BLaER1 treated with 17β-estradiol and CSF1 and Interleukin-3, amounts not matched to agents 10 nM and 100 nM (cell line): ENCODE measurements around the gene MYOD1.

Experiments
- H3K27ac ChIP-seq, 11 experiments: shearing (Covaris generic); formaldehyde crosslinking; 2 replicates each; pipeline ENCODE4 v1.8.1; 2022
- H3K27me3 ChIP-seq, 11 experiments: shearing (Covaris generic); formaldehyde crosslinking; 2 replicates each; pipeline ENCODE4 v1.8.1; 2022
- H3K36me3 ChIP-seq, 11 experiments: shearing (Covaris generic); formaldehyde crosslinking; 2 replicates each; pipeline ENCODE4 v1.8.1; 2022
- H3K4me1 ChIP-seq, 10 experiments: shearing (Covaris generic); formaldehyde crosslinking; 2 replicates each; pipeline ENCODE4 v1.8.1; 2022
- H3K4me2 ChIP-seq, 11 experiments: shearing (Covaris generic); formaldehyde crosslinking; 2 replicates each; pipeline ENCODE4 v1.8.1; 2022
- H3K4me3 ChIP-seq, 10 experiments: shearing (Covaris generic); formaldehyde crosslinking; 2 replicates each; pipeline ENCODE4 v1.8.1; 2022
- H3K9ac ChIP-seq, 11 experiments: shearing (Covaris generic); formaldehyde crosslinking; 2 replicates each; pipeline ENCODE4 v1.8.1; 2022
- H3K9me3 ChIP-seq, 11 experiments: shearing (Covaris generic); formaldehyde crosslinking; replicated peaks in 1 of 11; 2 replicates each; pipeline ENCODE4 v1.8.1; 2022
- H4K20me1 ChIP-seq, 11 experiments: shearing (Covaris generic); formaldehyde crosslinking; 2 replicates each; pipeline ENCODE4 v1.8.1; 2022
- Cebpa-rat ChIP-seq, 11 experiments: shearing (Covaris generic); IDR thresholded peaks; 2 replicates each; pipeline ENCODE4 v1.8.1; 2022

The MYOD1 gene

DNA sequence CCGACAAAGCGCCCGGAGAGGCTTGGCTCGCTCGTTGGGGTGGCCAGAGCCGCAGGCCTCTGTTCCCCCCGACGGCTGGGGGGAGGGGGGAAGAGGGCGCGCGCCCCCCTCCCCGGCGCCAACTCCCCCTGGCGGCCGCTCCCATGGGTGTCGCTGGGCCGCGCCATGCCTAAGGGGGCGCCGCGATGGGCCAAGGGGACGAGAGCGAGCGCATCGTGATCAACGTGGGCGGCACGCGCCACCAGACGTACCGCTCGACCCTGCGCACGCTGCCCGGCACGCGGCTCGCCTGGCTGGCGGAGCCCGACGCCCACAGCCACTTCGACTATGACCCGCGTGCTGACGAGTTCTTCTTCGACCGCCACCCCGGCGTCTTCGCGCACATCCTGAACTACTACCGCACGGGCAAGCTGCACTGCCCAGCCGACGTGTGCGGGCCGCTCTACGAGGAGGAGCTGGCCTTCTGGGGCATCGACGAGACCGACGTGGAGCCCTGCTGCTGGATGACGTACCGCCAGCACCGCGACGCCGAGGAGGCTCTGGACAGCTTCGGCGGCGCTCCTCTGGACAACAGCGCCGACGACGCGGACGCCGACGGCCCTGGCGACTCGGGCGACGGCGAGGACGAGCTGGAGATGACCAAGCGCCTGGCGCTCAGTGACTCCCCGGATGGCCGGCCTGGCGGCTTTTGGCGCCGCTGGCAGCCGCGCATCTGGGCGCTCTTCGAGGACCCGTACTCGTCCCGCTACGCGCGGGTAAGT, 16.6 kb downstream of the MYOD1 start:
- H3K27me3 ChIP-seq: peaks cover 0 to 34% (median 16%) of the 10 kb centered on the region in 11 experiments; a peak in 17 of 22 replicates
- no peak for TF ChIP-seq Cebpa-rat (IDR thresholded peaks at IDR 0.05)
- no peak overlapping the region for H3K27ac ChIP-seq
- H3K4me3 ChIP-seq: no peak overlapping the region; a peak in 2 of 20 replicates
- H3K9me3 ChIP-seq: peaks cover 0 to 8% (median 0%) of the 10 kb centered on the region in 11 experiments; a peak in 3 of 22 replicates
- no peak overlapping the region for H3K9ac ChIP-seq
- peaks cover 0 to 65% (median 15%) of the 10 kb centered on the region in 11 experiments; a peak in 15 of 22 replicates for H4K20me1 ChIP-seq
- H3K4me1 ChIP-seq: peaks cover 13 to 44% (median 33%) of the 10 kb centered on the region in 10 experiments; a peak in 19 of 20 replicates
- H3K36me3 ChIP-seq: no peaks in the 10 kb centered on the region
- peak overlapping the region in 9 of 11 experiments; percentile 20 to 98 (median 91); a peak in 14 of 22 replicates for H3K4me2 ChIP-seq

GRCh38 chr11:17736579-17736893, 17.2 kb downstream of the MYOD1 start:
- peaks cover 0 to 67% (median 15%) of the 10 kb centered on the region in 11 experiments; a peak in 15 of 22 replicates for H4K20me1 ChIP-seq
- H3K4me2 ChIP-seq: peak overlapping the region in 8 of 11 experiments; percentile 50 to 97 (median 90); a peak in 15 of 22 replicates
- H3K4me1 ChIP-seq: peaks cover 13 to 44% (median 33%) of the 10 kb centered on the region in 10 experiments; a peak in 19 of 20 replicates
- peaks cover 0 to 8% (median 0%) of the 10 kb centered on the region in 11 experiments; a peak in 3 of 22 replicates for H3K9me3 ChIP-seq
- no peak overlapping the region for H3K9ac ChIP-seq
- H3K27ac ChIP-seq: no peak overlapping the region
- no peak for TF ChIP-seq Cebpa-rat (IDR thresholded peaks at IDR 0.05)
- H3K27me3 ChIP-seq: peaks cover 0 to 34% (median 16%) of the 10 kb centered on the region in 11 experiments; a peak in 17 of 22 replicates
- no peaks in the 10 kb centered on the region for H3K36me3 ChIP-seq
- no peak overlapping the region for H3K4me3 ChIP-seq

- peaks cover 0 to 34% (median 16%) of the 10 kb centered on the region in 11 experiments; a peak in 17 of 22 replicates for H3K27me3 ChIP-seq
These were observed 17.8 kb downstream of the MYOD1 start for GRCh38 chr11:17736930-17737817.

GRCh38 chr11:17738151-17738973, 19.0 kb downstream of the MYOD1 start:
- no peak overlapping the region for H3K27ac ChIP-seq
- H3K4me2 ChIP-seq: peak overlapping the region in 9 of 11 experiments; percentile 45 to 97 (median 80); a peak in 19 of 22 replicates
- H3K36me3 ChIP-seq: no peaks in the 10 kb centered on the region
- no peak overlapping the region for H3K4me3 ChIP-seq
- H3K27me3 ChIP-seq: peaks cover 0 to 30% (median 16%) of the 10 kb centered on the region in 11 experiments; a peak in 17 of 22 replicates
- peaks cover 13 to 44% (median 33%) of the 10 kb centered on the region in 10 experiments; a peak in 19 of 20 replicates for H3K4me1 ChIP-seq
- 0 out of 22 replicates have a peak overlapping the region, but pooled peaks of 2 of the 11 experiments have one; percentile 24 to 33 for H3K9ac ChIP-seq
- no peak for TF ChIP-seq Cebpa-rat (IDR thresholded peaks at IDR 0.05)
- peaks cover 0 to 61% (median 15%) of the 10 kb centered on the region in 11 experiments; a peak in 15 of 22 replicates for H4K20me1 ChIP-seq
- H3K9me3 ChIP-seq: peaks cover 0 to 8% (median 0%) of the 10 kb centered on the region in 11 experiments; a peak in 3 of 22 replicates

More at GRCh38 chr11:17736930-17737817, 17.8 kb downstream of the MYOD1 start:
- H3K4me3 ChIP-seq: no peak overlapping the region
- peaks cover 13 to 44% (median 33%) of the 10 kb centered on the region in 10 experiments; a peak in 19 of 20 replicates for H3K4me1 ChIP-seq
- H3K9ac ChIP-seq: no peak overlapping the region
- H3K27ac ChIP-seq: no peak overlapping the region
- peaks cover 0 to 8% (median 0%) of the 10 kb centered on the region in 11 experiments; a peak in 3 of 22 replicates for H3K9me3 ChIP-seq
- H3K4me2 ChIP-seq: peak overlapping the region in 10 of 11 experiments; percentile 36 to 97 (median 78); a peak in 20 of 22 replicates
- no peaks in the 10 kb centered on the region for H3K36me3 ChIP-seq
- TF ChIP-seq Cebpa-rat (IDR thresholded peaks at IDR 0.05): no peak
- peaks cover 0 to 65% (median 15%) of the 10 kb centered on the region in 11 experiments; a peak in 15 of 22 replicates for H4K20me1 ChIP-seq

- Histone ChIP-seq H4K20me1 (peaks cover 0 to 60% (median 7%) of the 10 kb centered on the region in 11 experiments; a peak in 12 of 22 replicates), H3K4me2 (no peak overlapping the region), H3K4me1 (peaks cover 7 to 37% (median 27%) of the 10 kb centered on the region in 10 experiments; a peak in 19 of 20 replicates), H3K36me3 (no peaks in the 10 kb centered on the region), H3K27ac (no peak overlapping the region), H3K9me3 (peaks cover 0 to 8% (median 0%) of the 10 kb centered on the region in 11 experiments; a peak in 3 of 22 replicates), H3K9ac (no peak overlapping the region), H3K4me3 (no peak overlapping the region), H3K27me3 (peaks cover 0 to 16% (median 4%) of the 10 kb centered on the region in 11 experiments; a peak in 8 of 22 replicates)
- TF ChIP-seq Cebpa-rat (IDR thresholded peaks at IDR 0.05): no peak
These were observed 20.6 kb downstream of the MYOD1 start for GRCh38 chr11:17739945-17740338.

DNA sequence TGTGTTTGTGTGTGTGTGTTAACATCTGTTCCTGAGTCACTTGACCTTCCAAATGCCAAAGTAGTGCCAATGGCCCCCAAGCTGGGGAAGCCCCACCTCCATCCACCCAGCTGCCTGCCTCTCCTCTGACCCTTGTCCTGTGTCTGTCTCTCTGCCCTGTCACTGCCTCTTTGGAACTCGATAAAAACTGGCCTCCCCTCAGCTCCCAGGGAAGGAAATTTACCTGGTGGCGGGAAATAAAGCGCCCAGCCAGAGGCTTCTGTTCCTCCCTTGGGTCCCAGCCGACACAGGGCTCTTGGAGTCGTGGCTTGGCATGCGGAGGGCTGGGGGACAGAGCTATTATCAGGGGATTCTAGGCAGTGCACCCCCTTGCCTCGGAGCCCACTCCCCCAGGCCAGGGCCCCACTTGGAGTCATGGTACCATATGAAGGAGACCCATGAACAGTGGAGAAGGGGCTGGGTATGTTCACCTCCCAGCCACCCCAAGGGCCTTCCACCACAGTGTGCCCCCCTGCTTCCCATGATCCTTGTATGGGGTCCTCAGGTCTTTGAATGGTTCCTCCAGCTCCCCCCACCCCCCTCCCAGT, 21.4 kb downstream of the MYOD1 start:
- Histone ChIP-seq H3K27me3 (peaks cover 0 to 11% (median 0%) of the 10 kb centered on the region in 11 experiments; a peak in 6 of 22 replicates), H4K20me1 (peaks cover 0 to 59% (median 7%) of the 10 kb centered on the region in 11 experiments; a peak in 12 of 22 replicates), H3K36me3 (no peaks in the 10 kb centered on the region), H3K4me1 (peaks cover 7 to 35% (median 27%) of the 10 kb centered on the region in 10 experiments; a peak in 19 of 20 replicates), H3K4me2 (no peak overlapping the region), H3K27ac (no peak overlapping the region), H3K4me3 (no peak overlapping the region), H3K9me3 (peaks cover 0 to 7% (median 0%) of the 10 kb centered on the region in 11 experiments; a peak in 3 of 22 replicates), H3K9ac (no peak overlapping the region)
- no peak for TF ChIP-seq Cebpa-rat (IDR thresholded peaks at IDR 0.05)

DNA sequence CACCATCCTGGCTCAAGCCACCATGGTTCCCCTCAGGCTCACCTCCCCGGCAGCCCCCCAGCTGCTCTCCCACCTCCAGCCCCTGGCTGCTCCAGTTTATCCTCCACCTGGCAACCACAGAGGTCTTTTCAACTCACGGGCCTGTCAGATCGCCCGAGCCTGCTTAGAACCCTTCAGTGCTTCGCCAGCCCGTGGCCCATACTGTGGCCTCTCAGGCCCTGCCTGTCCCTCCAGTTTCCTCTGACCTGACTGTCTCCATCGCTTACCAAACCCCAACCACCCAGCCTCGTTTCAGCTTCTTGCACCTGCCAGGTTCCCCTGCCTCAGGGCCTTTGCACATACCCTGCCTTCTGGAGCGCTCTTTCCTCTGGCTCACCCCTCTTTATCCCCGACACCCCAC, 22.1 kb downstream of the MYOD1 start:
- Histone ChIP-seq H3K27me3 (peaks cover 0 to 8% (median 0%) of the 10 kb centered on the region in 11 experiments; a peak in 1 of 22 replicates), H3K27ac (no peak overlapping the region), H3K4me3 (no peak overlapping the region), H3K9me3 (no peaks in the 10 kb centered on the region; a peak in 1 of 22 replicates), H3K4me2 (no peak overlapping the region), H3K36me3 (no peaks in the 10 kb centered on the region), H3K4me1 (peaks cover 7 to 28% (median 25%) of the 10 kb centered on the region in 10 experiments; a peak in 19 of 20 replicates), H4K20me1 (peaks cover 0 to 52% (median 7%) of the 10 kb centered on the region in 11 experiments; a peak in 10 of 22 replicates), H3K9ac (no peak overlapping the region)
- TF ChIP-seq Cebpa-rat (IDR thresholded peaks at IDR 0.05): no peak
